K562 (cell line): Measurements from ENCODE around the gene UGT1A5. TPM values are rescaled to one million over a fixed set of nuclear protein-coding genes. Genes with fewer than 3 reads are reported as not detected.
"Not testable (repeated sequence)": the region's sequence is repeated elsewhere in the genome, so short reads cannot be mapped to it uniquely, and the experiment has no call there.

Source experiments
- ATAC-seq: fragments of 200-7000 bp; cut with Tn5 transposase; 3 replicates; pipeline ENCODE4 v1.9.1; 2020; ENCODE audit warnings: moderate library complexity
- BruUV-seq: library from RNA; stranded (reverse); fragments of 400-500 nt; replicated peaks from 2 replicates; lab custom pipeline; 2021; lab: Mats Ljungman, UMichigan
- CTCF ChIA-PET: fragments of 300-600 bp; formaldehyde crosslinking; extraction: SDS; loops from one replicate; lab custom pipeline; 2021; ENCODE audit warnings: low intra/inter-chr PET ratio; lab: Yijun Ruan, JAX
- POLR2A ChIA-PET: fragments of 300-600, 350-650 bp; sonication (Branson Sonifier 250); formaldehyde crosslinking; extraction: SDS; loops from one replicate; lab custom pipeline; 2021; ENCODE audit warnings: antibody characterized with exemption, inconsistent platforms; lab: Yijun Ruan, JAX
- DNase-seq, 4 experiments: peaks; one replicate each; pipeline versions ENCODE4 v3.0.0 to v3.0.0-alpha.2; 2011 to 2018; ENCODE audit warnings: low spot score in 3 of 4, mixed read lengths in 3 of 4; ENCODE audit errors: extremely low read depth in 1 of 4
- FAIRE-seq: peaks from 2 replicates; lab custom pipeline; 2011; peaks lifted over from hg19 to GRCh38; lab: Jason Lieb, UNC
- H2AFZ ChIP-seq: 2 replicates; pipeline ENCODE4 v1.6.0; 2011; ENCODE audit warnings: low read depth, low read length, control low read depth, inconsistent platforms
- H3K27ac ChIP-seq: fragments of 200-600 bp; 3 replicates; pipeline ENCODE4 v1.8.0; 2011; ENCODE audit warnings: low read depth, mild to moderate bottlenecking, control low read depth, inconsistent platforms, low read length, moderate library complexity, mixed read lengths; ENCODE audit errors: extremely low read depth
- H3K27me3 ChIP-seq, 2 experiments: fragments of 300-600 bp in 1 of 2; 2 replicates in 1 of 2; 3 replicates in 1 of 2; pipeline versions ENCODE4 v1.6.0 to v1.8.0; 2011; ENCODE audit warnings: inconsistent platforms in 2 of 2, low read length in 2 of 2, mild to moderate bottlenecking in 1 of 2, mixed read lengths in 1 of 2, moderate library complexity in 1 of 2; ENCODE audit not compliant: control insufficient read depth in 2 of 2, insufficient read depth in 2 of 2
- H3K36me3 ChIP-seq: fragments of 300-600 bp; 3 replicates; pipeline ENCODE4 v1.8.0; 2011; ENCODE audit warnings: mild to moderate bottlenecking, low read length, inconsistent platforms; ENCODE audit not compliant: control insufficient read depth, insufficient read depth
- H3K4me1 ChIP-seq, 2 experiments: fragments of 200-600 bp in 1 of 2; replicated peaks in 1 of 2; 2 replicates in 1 of 2; 3 replicates in 1 of 2; pipeline versions ENCODE4 v1.5.1 to v1.8.0; 2011; ENCODE audit warnings: inconsistent platforms in 2 of 2, low read length in 2 of 2, mild to moderate bottlenecking in 1 of 2, mixed read lengths in 1 of 2, moderate library complexity in 1 of 2; ENCODE audit not compliant: control insufficient read depth in 2 of 2, insufficient read depth in 2 of 2
- H3K4me2 ChIP-seq: 2 replicates; pipeline ENCODE4 v1.6.1; 2011; ENCODE audit warnings: low read length, control low read depth, inconsistent platforms, mixed read lengths; ENCODE audit not compliant: insufficient read depth
- H3K4me3 ChIP-seq: fragments of 200-600 bp; sonication (generic), shearing (Covaris generic); 2 replicates; pipeline ENCODE4 v1.5.1; 2016; ENCODE audit warnings: control low read depth, inconsistent platforms
- H3K79me2 ChIP-seq: fragments of 200-600 bp; 3 replicates; pipeline ENCODE4 v1.8.0; 2011; ENCODE audit warnings: low read length, inconsistent platforms; ENCODE audit not compliant: control insufficient read depth, insufficient read depth
- H3K9ac ChIP-seq, 2 experiments: 2 replicates each; pipeline versions ENCODE4 v1.6.0 to v1.6.1; 2011; ENCODE audit warnings: low read depth in 2 of 2, low read length in 2 of 2, control low read depth in 1 of 2, inconsistent platforms in 1 of 2, mild to moderate bottlenecking in 1 of 2, mixed read lengths in 1 of 2; ENCODE audit not compliant: insufficient read depth in 1 of 2
- H3K9me1 ChIP-seq: one replicate; pipeline ENCODE4 v1.6.0; 2011; ENCODE audit warnings: inconsistent platforms, mild to moderate bottlenecking, low read length, moderate library complexity; ENCODE audit not compliant: control insufficient read depth, insufficient read depth
- H3K9me3 ChIP-seq: replicated peaks from 2 replicates; pipeline ENCODE4 v1.5.1; 2011; ENCODE audit warnings: low read depth, low read length, inconsistent platforms; ENCODE audit not compliant: control insufficient read depth, insufficient read depth
- H4K20me1 ChIP-seq: replicated peaks from 2 replicates; pipeline ENCODE4 v1.6.1; 2011; ENCODE audit warnings: low read length, inconsistent platforms, mixed read lengths; ENCODE audit not compliant: control insufficient read depth, insufficient read depth
- CBFA2T2 ChIP-seq: fragments of 450-650 bp; conservative IDR thresholded peaks from 2 replicates; pipeline ENCODE4 v1.6.1; 2017; ENCODE audit warnings: mild to moderate bottlenecking
- CREBBP ChIP-seq: IDR thresholded peaks from one replicate; pipeline ENCODE4 v1.6.1; 2012; ENCODE audit warnings: low read depth, mild to moderate bottlenecking, control low read depth, inconsistent platforms, low read length
- CSDE1 ChIP-seq, 2 experiments: fragments of 450-650 bp; IDR thresholded peaks; 2 replicates each; pipeline ENCODE4 v1.6.1; 2016; ENCODE audit warnings: mild to moderate bottlenecking in 1 of 2
- FOXA1 ChIP-seq: fragments of 450-650 bp; IDR thresholded peaks from 2 replicates; pipeline ENCODE4 v1.6.1; 2016; ENCODE audit warnings: mild to moderate bottlenecking, borderline replicate concordance
- ZNF644 ChIP-seq: fragments of 200-800 bp; sonication (Bioruptor generic); IDR thresholded peaks from 2 replicates; pipeline ENCODE4 v1.6.1; 2016; ENCODE audit warnings: low read depth, missing genetic modification characterization, missing compliant biosample characterization
- ZNF830 ChIP-seq: fragments of 250-450 bp; sonication (Bioruptor Pico); IDR thresholded peaks from 2 replicates; pipeline ENCODE4 v1.5.0; 2021; ENCODE audit warnings: mild to moderate bottlenecking
- WGBS: fragments of 100-300 bp; shearing (Covaris generic); methylation state at CpG from one replicate; pipeline ENCODE4 v1.1.6; 2016; ENCODE audit warnings: low coverage, mixed read lengths; ENCODE audit not compliant: insufficient coverage; ENCODE audit errors: missing lambda C conversion rate; 5-methylcytosine and 5-hydroxymethylcytosine counted together
- in situ Hi-C: fragments of 300-500 bp; cut with MboI; formaldehyde crosslinking; loops from 4 replicates; pipeline ENCODE4 v1.15.0; 2018; ENCODE audit warnings: inconsistent platforms, mixed read lengths
- intact Hi-C: fragments of 100-400 bp; cut with micrococcal nuclease; formaldehyde crosslinking; loops from 2 replicates; pipeline ENCODE4 v1.14.2; 2022
- polyA plus RNA-seq, 8 experiments: library from polyadenylated mRNA; depleted of rRNA in 4 of 8; stranded (reverse) in 5 of 8; unstranded in 3 of 8; fragments of >200 nt; fragmentation: Nextera tagmentation in 2 of 8; fragmentation: Illumina TruSeq in 1 of 8; extraction: Ambion mirVana in 2 of 8; extraction: Trizol in 1 of 8; gene quantifications; 2 replicates each; pipeline versions ENCODE4 v1.2.1 to v1.2.3, GENCODE V29; 2011 to 2014; ENCODE audit warnings: inconsistent platforms in 1 of 8, missing spikeins in 1 of 8
- total RNA-seq, 7 experiments: library from RNA; depleted of rRNA in 6 of 7; stranded (reverse); fragments of >200 nt in 6 of 7; fragmentation: Illumina TruSeq in 2 of 7; extraction: Trizol in 2 of 7; gene quantifications; 2 replicates each; pipeline versions ENCODE4 v1.2.1 to v1.2.3, GENCODE V29; 2011 to 2021; ENCODE audit warnings: low replicate concordance in 1 of 7
- TF ChIP-seq, protein P1 (sequence below): fragments of 450-650 bp; IDR thresholded peaks from 2 replicates; pipeline ENCODE4 v1.6.1; 2016; ENCODE audit warnings: missing biosample characterization, missing genetic modification characterization
- TF ChIP-seq, protein P2 (sequence below): fragments of 250-450 bp; sonication (Bioruptor Pico); IDR thresholded peaks from 2 replicates; pipeline ENCODE4 v1.4.0; 2020; ENCODE audit warnings: mild to moderate bottlenecking
- TF ChIP-seq, protein P3 (sequence below): fragments of 250-450 bp; sonication (Bioruptor Pico); IDR thresholded peaks from 2 replicates; pipeline ENCODE4 v1.5.0; 2021; ENCODE audit warnings: mild to moderate bottlenecking, borderline replicate concordance

UGT1A5 gene
- total and polyA plus RNA-seq, 9 of the 15 experiments (the other 6 are each of a cell fraction or from before 2014, with no cell fraction given): not detected

DNA sequence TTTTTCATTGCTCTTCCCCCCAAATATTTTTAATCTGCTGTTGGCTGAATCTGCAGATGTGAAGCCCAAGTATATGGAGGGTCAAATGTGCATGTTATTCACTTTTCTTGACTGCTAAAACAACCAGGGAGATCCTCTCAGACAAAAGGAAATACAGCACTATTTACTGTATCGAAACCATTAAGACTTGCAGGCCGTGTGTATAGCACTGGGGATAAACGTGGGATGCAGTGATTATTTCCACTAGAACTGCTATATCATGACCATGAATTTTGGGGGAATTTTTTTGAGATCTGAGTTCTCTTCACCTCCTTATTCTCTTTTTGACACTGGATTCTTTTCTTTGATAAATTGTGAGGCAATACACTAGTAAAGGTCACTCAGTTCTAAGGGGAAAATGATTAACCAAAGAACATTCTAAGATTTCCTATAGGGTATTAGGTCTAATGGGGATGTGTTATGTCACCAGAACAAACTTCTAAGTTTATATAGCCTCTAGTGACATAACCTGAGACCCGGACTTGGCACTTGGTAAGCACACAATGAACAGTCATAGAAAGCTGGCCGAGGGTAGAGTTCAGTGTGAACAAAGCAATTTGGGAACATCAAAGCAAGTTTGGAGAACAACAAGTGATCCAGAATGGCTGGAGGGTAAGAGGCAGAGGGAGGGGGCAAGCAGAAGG lies 32.5 kb downstream of the UGT1A5 start:
- intact Hi-C loops (no loop called here), in situ Hi-C loops (no loop called here)
- Histone ChIP-seq H3K9ac (no peak overlapping the region), H2AFZ (no peak overlapping the region), H3K9me3 (no peaks in the 10 kb centered on the region), H3K4me2 (no peak overlapping the region), H3K4me1 (peaks cover 0 to 7% of the 10 kb centered on the region in 2 experiments; a peak in 2 of 5 replicates), H3K9me1 (no peaks in the 10 kb centered on the region), H3K79me2 (no peaks in the 10 kb centered on the region), H3K27me3 (no peaks in the 10 kb centered on the region), H3K36me3 (no peaks in the 10 kb centered on the region), H4K20me1 (no peaks in the 10 kb centered on the region), H3K4me3 (no peak overlapping the region), H3K27ac (no peak overlapping the region)
- BruUV-seq: no TSS peak
- FAIRE-seq (no peak), DNase-seq (no peak), ATAC-seq (no peak)
- ChIA-PET CTCF (no interaction called here), POLR2A (no interaction called here)
- 0% methylated on average over 3 of the region's 5 CpGs for WGBS
- TF ChIP-seq, protein P1, sequence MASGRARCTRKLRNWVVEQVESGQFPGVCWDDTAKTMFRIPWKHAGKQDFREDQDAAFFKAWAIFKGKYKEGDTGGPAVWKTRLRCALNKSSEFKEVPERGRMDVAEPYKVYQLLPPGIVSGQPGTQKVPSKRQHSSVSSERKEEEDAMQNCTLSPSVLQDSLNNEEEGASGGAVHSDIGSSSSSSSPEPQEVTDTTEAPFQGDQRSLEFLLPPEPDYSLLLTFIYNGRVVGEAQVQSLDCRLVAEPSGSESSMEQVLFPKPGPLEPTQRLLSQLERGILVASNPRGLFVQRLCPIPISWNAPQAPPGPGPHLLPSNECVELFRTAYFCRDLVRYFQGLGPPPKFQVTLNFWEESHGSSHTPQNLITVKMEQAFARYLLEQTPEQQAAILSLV (tag): no peak
- TF ChIP-seq CSDE1 (IDR thresholded peaks at IDR 0.05) (no peak), CBFA2T2 (no peak), FOXA1 (no peak), ZNF644 (no peak), CREBBP (no peak), ZNF830 (CRISPR knock-in tag) (no peak)
- TF ChIP-seq, protein P2, sequence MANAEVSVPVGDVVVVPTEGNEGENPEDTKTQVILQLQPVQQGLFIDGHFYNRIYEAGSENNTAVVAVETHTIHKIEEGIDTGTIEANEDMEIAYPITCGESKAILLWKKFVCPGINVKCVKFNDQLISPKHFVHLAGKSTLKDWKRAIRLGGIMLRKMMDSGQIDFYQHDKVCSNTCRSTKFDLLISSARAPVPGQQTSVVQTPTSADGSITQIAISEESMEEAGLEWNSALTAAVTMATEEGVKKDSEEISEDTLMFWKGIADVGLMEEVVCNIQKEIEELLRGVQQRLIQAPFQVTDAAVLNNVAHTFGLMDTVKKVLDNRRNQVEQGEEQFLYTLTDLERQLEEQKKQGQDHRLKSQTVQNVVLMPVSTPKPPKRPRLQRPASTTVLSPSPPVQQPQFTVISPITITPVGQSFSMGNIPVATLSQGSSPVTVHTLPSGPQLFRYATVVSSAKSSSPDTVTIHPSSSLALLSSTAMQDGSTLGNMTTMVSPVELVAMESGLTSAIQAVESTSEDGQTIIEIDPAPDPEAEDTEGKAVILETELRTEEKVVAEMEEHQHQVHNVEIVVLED (CRISPR knock-in tag): no peak
- TF ChIP-seq, protein P3, sequence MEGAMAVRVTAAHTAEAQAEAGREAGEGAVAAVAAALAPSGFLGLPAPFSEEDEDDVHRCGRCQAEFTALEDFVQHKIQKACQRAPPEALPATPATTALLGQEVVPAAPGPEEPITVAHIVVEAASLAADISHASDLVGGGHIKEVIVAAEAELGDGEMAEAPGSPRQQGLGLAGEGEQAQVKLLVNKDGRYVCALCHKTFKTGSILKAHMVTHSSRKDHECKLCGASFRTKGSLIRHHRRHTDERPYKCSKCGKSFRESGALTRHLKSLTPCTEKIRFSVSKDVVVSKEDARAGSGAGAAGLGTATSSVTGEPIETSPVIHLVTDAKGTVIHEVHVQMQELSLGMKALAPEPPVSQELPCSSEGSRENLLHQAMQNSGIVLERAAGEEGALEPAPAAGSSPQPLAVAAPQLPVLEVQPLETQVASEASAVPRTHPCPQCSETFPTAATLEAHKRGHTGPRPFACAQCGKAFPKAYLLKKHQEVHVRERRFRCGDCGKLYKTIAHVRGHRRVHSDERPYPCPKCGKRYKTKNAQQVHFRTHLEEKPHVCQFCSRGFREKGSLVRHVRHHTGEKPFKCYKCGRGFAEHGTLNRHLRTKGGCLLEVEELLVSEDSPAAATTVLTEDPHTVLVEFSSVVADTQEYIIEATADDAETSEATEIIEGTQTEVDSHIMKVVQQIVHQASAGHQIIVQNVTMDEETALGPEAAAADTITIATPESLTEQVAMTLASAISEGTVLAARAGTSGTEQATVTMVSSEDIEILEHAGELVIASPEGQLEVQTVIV: no peak

DNA sequence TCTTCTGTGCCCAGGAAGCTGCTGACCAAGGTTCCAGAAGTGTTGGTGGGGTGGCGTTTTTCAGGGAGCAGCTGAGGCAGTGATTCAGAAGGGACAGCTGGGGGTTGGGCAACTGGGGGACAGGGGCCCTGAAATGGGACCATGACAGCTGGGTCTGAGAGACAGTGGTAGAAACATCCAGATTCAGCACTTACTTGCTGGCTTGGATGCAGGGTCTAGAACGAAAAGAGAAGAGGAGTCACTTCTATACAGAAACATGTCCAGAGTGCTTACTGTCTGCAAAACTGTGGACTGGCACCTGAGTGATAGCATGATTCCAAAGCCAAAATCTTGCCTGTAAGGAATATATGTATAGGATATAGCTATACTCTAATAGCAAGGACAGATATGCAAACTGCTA lies 33.1 kb downstream of the UGT1A5 start:
- H3K27ac ChIP-seq, DNase-seq, H3K9ac ChIP-seq, H2AFZ ChIP-seq, H3K4me2 ChIP-seq, H3K36me3 ChIP-seq, H3K79me2 ChIP-seq, in situ Hi-C loops, intact Hi-C loops, H3K4me1 ChIP-seq, FAIRE-seq, BruUV-seq, H3K4me3 ChIP-seq, H4K20me1 ChIP-seq, H3K9me1 ChIP-seq, H3K27me3 ChIP-seq, H3K9me3 ChIP-seq, CTCF ChIA-PET, ATAC-seq, POLR2A ChIA-PET: not testable (repeated sequence)
- WGBS: 0% methylated on average over 2 of the region's 2 CpGs
